ENCODE data around the gene LHPP. TPM values are rescaled to one million over a fixed set of nuclear protein-coding genes. Genes with fewer than 3 reads are reported as not detected.

The LHPP gene
- total and polyA plus RNA-seq, 10 donors = 16.8 to 36.8 (median 23.5) TPM

GRCh38 chr10:124604214-124605000 is 142.8 kb downstream of the LHPP start:
- Histone ChIP-seq H3K36me3 (no peaks in the 10 kb centered on the region), H3K27me3 (replicated peaks in 1 of 7) (no peaks in the 10 kb centered on the region), H3K4me3 (no peak overlapping the region), H3K27ac (peak overlapping the region in 5 of 8 donors; percentile 8 to 86 (median 48)), H3K9me3 (no peaks in the 10 kb centered on the region), H3K4me1 (peaks cover 3 to 100% (median 72%) of the 10 kb centered on the region in 6 donors)
- peak; percentile 80 for DNase-seq
- 60 to 82% (median 76%) methylated on average over 16 to 22 of the region's 22 CpGs for WGBS, 5 donors
- intact Hi-C loops (cut with DNase I; ENCODE audit: low total_unique reads) = no loop called here
- no peak for TF ChIP-seq POLR2A (IDR thresholded peaks at IDR 0.05)
- TF ChIP-seq POLR2AphosphoS5 (IDR thresholded peaks at IDR 0.05) = peak in 1 of 3 donors; percentile 28

- no peaks in the 10 kb centered on the region for H3K27me3 ChIP-seq (replicated peaks in 1 of 7)
- H3K9me3 ChIP-seq = no peaks in the 10 kb centered on the region
- 49 to 80% (median 75%) methylated on average over 4 to 8 of the region's 8 CpGs; no CpG with 5 or more reads in 1 of the 5 donors for WGBS, 5 donors
- DNase-seq = peak; percentile 72
- peaks cover 0 to 100% (median 70%) of the 10 kb centered on the region in 6 donors for H3K4me1 ChIP-seq
- TF ChIP-seq CTCF (IDR thresholded peaks at IDR 0.05 in 8 of 11, conservative IDR thresholded peaks at IDR 0.05 in 3 of 11) (no peak), POLR2AphosphoS5 (IDR thresholded peaks at IDR 0.05) (no peak), POLR2A (IDR thresholded peaks at IDR 0.05) (no peak)
- peak overlapping the region in 5 of 8 donors; percentile 8 to 86 (median 48) for H3K27ac ChIP-seq
- no peaks in the 10 kb centered on the region for H3K36me3 ChIP-seq
- no peak overlapping the region for H3K4me3 ChIP-seq
- intact Hi-C loops (cut with DNase I; ENCODE audit: low total_unique reads) = no loop called here
These were observed 143.4 kb downstream of the LHPP start for GRCh38 chr10:124605001-124605370.

GRCh38 chr10:124605481-124605855 is 143.8 kb downstream of the LHPP start:
- H3K9me3 ChIP-seq = no peaks in the 10 kb centered on the region
- intact Hi-C loops (cut with DNase I; ENCODE audit: low total_unique reads) = no loop called here

More at GRCh38 chr10:124605481-124605855, 143.8 kb downstream of the LHPP start:
- Histone ChIP-seq H3K36me3 (no peaks in the 10 kb centered on the region), H3K4me1 (peaks cover 0 to 97% (median 65%) of the 10 kb centered on the region in 6 donors), H3K27me3 (replicated peaks in 1 of 7) (no peaks in the 10 kb centered on the region), H3K4me3 (peak overlapping the region in 1 of 8 donors; percentile 10), H3K27ac (peak overlapping the region in 2 of 8 donors; percentile 74 to 86)
- WGBS, 5 donors = 73 to 84% (median 81%) methylated on average over 5 of the region's 5 CpGs
- DNase-seq = peak; percentile 72
- TF ChIP-seq POLR2AphosphoS5 (IDR thresholded peaks at IDR 0.05) = no peak
- TF ChIP-seq CTCF (IDR thresholded peaks at IDR 0.05 in 8 of 11, conservative IDR thresholded peaks at IDR 0.05 in 3 of 11) = no peak
- no peak for TF ChIP-seq POLR2A (IDR thresholded peaks at IDR 0.05)

Measured in spleen (tissue), 11 donors.